Right lobe of liver (tissue), 4 donors: ENCODE measurements around the gene NR5A2.

ENCODE experiments used
- CTCF ChIP-seq, 4 donors: fragments of 200-600 bp in 3 of 4; fragments of 450-650 bp in 1 of 4; IDR thresholded peaks; one replicate each; pipeline versions ENCODE4 v1.5.1 to v1.8.0; 2016 to 2022; ENCODE audit warnings: antibody characterized with exemption in 4 of 4, mild to moderate bottlenecking in 2 of 4
- POLR2A ChIP-seq: fragments of 450-650 bp; IDR thresholded peaks from one replicate; pipeline ENCODE4 v1.6.1; 2017; ENCODE audit warnings: antibody characterized with exemption, mild to moderate bottlenecking
- donor health status: DM: no; HTN: no; CAD: no.
- donor health status: DM: no; HTN: no; CAD: no.
- donor health status: DM: no; HTN: yes; CAD: no.

- TF ChIP-seq CTCF (IDR thresholded peaks at IDR 0.05) (no peak), POLR2A (no peak)
Measured at GRCh38 chr1:200182701-200183100, 155.2 kb downstream of the NR5A2 start.
